ENCODE data around the gene VPS26B. TPM values are rescaled to one million over a fixed set of nuclear protein-coding genes. Genes with fewer than 3 reads are reported as not detected.
A peak's percentile ranks its signal among the peaks of the same experiment; 100 is the strongest.

The VPS26B gene
- total and polyA plus RNA-seq, 9 of the 15 experiments (the other 6 are each of a cell fraction or from before 2014, with no cell fraction given), result 3.5 to 43.3 (median 27.4) TPM

DNA sequence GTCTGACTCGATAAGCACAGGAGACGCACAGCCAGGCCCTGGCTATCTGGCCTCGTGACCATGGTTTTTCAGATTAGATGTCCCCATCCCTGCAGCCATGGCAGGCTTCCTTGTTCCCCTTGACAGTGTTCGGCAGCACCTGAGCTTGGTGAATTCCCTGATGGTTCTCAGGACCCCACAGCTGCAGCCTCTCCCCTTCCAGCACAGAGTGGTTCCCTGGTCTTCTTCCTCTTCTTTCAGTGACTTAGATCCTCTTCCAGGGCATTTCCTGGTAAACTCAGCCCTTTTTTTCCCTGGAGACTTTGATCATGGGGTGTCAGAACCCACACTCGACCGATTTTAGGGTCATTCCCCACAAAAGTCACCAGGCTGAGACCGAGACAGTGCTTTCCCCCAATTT lies 66.2 kb downstream of the VPS26B start:
- Histone ChIP-seq H3K9me3 (replicated peaks; ENCODE audit: control insufficient read depth, insufficient read depth, low read depth, low read length) (no peaks in the 10 kb centered on the region), H3K27ac (ENCODE audit: extremely low read depth, low read depth, low read length) (no peak overlapping the region), H3K36me3 (ENCODE audit: control insufficient read depth, insufficient read depth, low read length) (no peaks in the 10 kb centered on the region), H3K27me3 (ENCODE audit: control insufficient read depth in 2 of 2, insufficient read depth in 2 of 2, low read length in 2 of 2) (peaks cover 18 to 36% of the 10 kb centered on the region in 2 experiments), H4K20me1 (replicated peaks; ENCODE audit: control insufficient read depth, insufficient read depth, low read length) (no peaks in the 10 kb centered on the region; the same call in 1 of the 2 replicates), H3K9me1 (ENCODE audit: control insufficient read depth, insufficient read depth, low read length) (no peaks in the 10 kb centered on the region), H2AFZ (ENCODE audit: low read depth, low read length) (no peak overlapping the region), H3K79me2 (ENCODE audit: control insufficient read depth, insufficient read depth, low read length) (no peaks in the 10 kb centered on the region), H3K4me1 (replicated peaks in 1 of 2; ENCODE audit: control insufficient read depth in 2 of 2, insufficient read depth in 2 of 2, low read length in 2 of 2) (peaks cover 5 to 11% of the 10 kb centered on the region in 2 experiments; a peak in 3 of 5 replicates), H3K9ac (ENCODE audit: insufficient read depth in 1 of 2, low read depth in 2 of 2, low read length in 2 of 2) (no peak overlapping the region), H3K4me3 (no peak overlapping the region), H3K4me2 (ENCODE audit: insufficient read depth, low read length) (no peak overlapping the region)
- no TSS peak for BruUV-seq (replicated peaks)
- intact Hi-C loops (cut with micrococcal nuclease), result no loop called here
- in situ Hi-C loops (cut with MboI), result no loop called here
- FAIRE-seq (no peak), DNase-seq (ENCODE audit: extremely low read depth in 1 of 4, low spot score in 3 of 4) (peak in 1 of 4 experiments; percentile 27), ATAC-seq (no peak; the same call in 2 of the 3 replicates)
- 16% methylated on average over 6 of the region's 7 CpGs for WGBS (ENCODE audit: insufficient coverage, low coverage, missing lambda C conversion rate)
- CTCF ChIA-PET (ENCODE audit: low intra/inter-chr PET ratio), result no interaction called here
- TF ChIP-seq SIN3A (IDR thresholded peaks at IDR 0.05; ENCODE audit: borderline replicate concordance in 2 of 2, control insufficient read depth in 1 of 2, low read depth in 2 of 2, low read length in 2 of 2) (no peak), CHD4 (IDR thresholded peaks at IDR 0.05; ENCODE audit: insufficient read depth, insufficient replicate concordance, low read depth, low read length, poor library complexity, severe bottlenecking) (no peak), CBFA2T2 (conservative IDR thresholded peaks at IDR 0.05) (0 out of 2 replicates have a peak, but pooled peaks have one; percentile 21), CBFA2T3 (IDR thresholded peaks at IDR 0.05) (peak; percentile 38), CHD1 (IDR thresholded peaks at IDR 0.05; ENCODE audit: low read length) (no peak), BRD9 (IDR thresholded peaks at IDR 0.05; ENCODE audit: low read depth, partially characterized antibody) (peak; percentile 29), NCOA2 (IDR thresholded peaks at IDR 0.05; ENCODE audit: partially characterized antibody in 2 of 2) (no peak), HIVEP1 (CRISPR knock-in tag; IDR thresholded peaks at IDR 0.05) (no peak), FOXJ2 (tag; IDR thresholded peaks at IDR 0.05) (no peak), ZBTB8A (IDR thresholded peaks at IDR 0.05; ENCODE audit: partially characterized antibody) (no peak), POLR3A (IDR thresholded peaks at IDR 0.05; ENCODE audit: borderline replicate concordance, extremely low read depth, insufficient read depth, insufficient read length) (no peak), PML (IDR thresholded peaks at IDR 0.05; ENCODE audit: low read length) (no peak)
- TF ChIP-seq, protein P1, sequence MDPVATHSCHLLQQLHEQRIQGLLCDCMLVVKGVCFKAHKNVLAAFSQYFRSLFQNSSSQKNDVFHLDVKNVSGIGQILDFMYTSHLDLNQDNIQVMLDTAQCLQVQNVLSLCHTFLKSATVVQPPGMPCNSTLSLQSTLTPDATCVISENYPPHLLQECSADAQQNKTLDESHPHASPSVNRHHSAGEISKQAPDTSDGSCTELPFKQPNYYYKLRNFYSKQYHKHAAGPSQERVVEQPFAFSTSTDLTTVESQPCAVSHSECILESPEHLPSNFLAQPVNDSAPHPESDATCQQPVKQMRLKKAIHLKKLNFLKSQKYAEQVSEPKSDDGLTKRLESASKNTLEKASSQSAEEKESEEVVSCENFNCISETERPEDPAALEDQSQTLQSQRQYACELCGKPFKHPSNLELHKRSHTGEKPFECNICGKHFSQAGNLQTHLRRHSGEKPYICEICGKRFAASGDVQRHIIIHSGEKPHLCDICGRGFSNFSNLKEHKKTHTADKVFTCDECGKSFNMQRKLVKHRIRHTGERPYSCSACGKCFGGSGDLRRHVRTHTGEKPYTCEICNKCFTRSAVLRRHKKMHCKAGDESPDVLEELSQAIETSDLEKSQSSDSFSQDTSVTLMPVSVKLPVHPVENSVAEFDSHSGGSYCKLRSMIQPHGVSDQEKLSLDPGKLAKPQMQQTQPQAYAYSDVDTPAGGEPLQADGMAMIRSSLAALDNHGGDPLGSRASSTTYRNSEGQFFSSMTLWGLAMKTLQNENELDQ (CRISPR knock-in tag; IDR thresholded peaks at IDR 0.05; ENCODE audit: borderline replicate concordance), result no peak
- POLR2A ChIA-PET, result no interaction called here

Measured in K562 (cell line).